ENCODE data around the gene TUBB4B.

Gene TUBB4B

DNA sequence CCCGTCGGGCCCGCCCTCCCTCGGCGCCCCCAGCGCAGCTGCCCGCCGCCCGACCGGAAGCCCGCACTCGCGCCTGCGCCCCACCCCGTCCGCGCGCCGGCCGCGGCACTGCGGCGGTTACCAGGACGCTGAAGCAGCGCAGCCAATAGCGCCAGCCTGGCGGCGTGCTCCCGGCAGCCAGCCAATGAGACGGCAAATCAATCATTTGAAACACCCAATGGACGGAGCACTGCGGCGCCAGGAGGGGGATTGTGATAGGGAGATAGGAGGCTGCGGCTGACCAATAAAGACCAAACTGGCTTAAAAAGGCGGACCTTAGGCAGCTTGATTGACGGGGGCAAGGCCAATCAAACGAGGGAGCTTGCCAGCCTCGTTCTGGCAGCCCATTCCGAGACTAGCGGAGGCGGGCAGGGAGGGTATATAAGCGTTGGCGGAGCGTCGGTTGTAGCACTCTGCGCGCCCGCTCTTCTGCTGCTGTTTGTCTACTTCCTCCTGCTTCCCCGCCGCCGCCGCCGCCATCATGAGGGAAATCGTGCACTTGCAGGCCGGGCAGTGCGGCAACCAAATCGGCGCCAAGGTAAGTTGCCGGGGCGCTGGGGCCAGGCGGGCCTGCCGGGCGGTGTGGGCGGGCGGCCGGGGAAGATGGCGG, at the start of gene TUBB4B:
TSS of gene TUBB4B (plus strand) at position 447 of the 649 bp plus-strand sequence. CDS start at position 521, 74 bp downstream.
- no peaks in the 10 kb centered on the region for H3K9me3 Mint-ChIP-seq
- H3K27me3 Mint-ChIP-seq, result no peaks in the 10 kb centered on the region
- peak within 1 kb of the TSS; percentile 96 for H3K27ac Mint-ChIP-seq
- H3K4me3 Mint-ChIP-seq, result peak within 1 kb of the TSS; percentile 89
- H3K36me3 Mint-ChIP-seq (ENCODE audit: low read depth), result peaks cover 27% of the 10 kb centered on the region
- H3K4me1 Mint-ChIP-seq (ENCODE audit: low read depth), result peaks cover 36% of the 10 kb centered on the region

GRCh38 chr9:137191691-137192447, 49.2 kb upstream of the TUBB4B start:
- H3K27ac Mint-ChIP-seq, result no peak overlapping the region
- no peaks in the 10 kb centered on the region for H3K36me3 Mint-ChIP-seq (ENCODE audit: low read depth)
- no peaks in the 10 kb centered on the region for H3K9me3 Mint-ChIP-seq
- no peak overlapping the region for H3K4me3 Mint-ChIP-seq
- H3K4me1 Mint-ChIP-seq (ENCODE audit: low read depth), result peaks cover 27% of the 10 kb centered on the region
- H3K27me3 Mint-ChIP-seq, result no peaks in the 10 kb centered on the region

DNA sequence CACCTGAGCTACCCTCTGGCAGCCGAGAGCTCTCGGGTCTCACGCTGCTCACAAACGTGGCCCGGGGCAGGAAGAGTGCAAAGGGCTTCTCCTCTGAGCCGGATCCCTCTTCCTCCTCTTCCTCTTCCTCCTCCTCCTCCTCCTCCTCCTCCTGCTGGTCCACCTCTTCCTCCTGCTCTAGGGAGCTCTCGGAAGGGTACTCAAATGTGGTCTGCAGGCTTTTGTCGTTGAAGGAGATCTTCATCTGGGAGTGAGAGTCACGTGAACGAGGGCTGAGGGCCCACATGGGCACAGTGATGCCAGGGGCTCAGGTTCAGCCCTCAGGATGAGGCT, 48.7 kb upstream of the TUBB4B start:
- H3K4me3 Mint-ChIP-seq, result no peak overlapping the region
- H3K27ac Mint-ChIP-seq, result no peak overlapping the region
- H3K27me3 Mint-ChIP-seq, result no peaks in the 10 kb centered on the region
- H3K4me1 Mint-ChIP-seq (ENCODE audit: low read depth), result peaks cover 21% of the 10 kb centered on the region
- H3K9me3 Mint-ChIP-seq, result no peaks in the 10 kb centered on the region
- no peaks in the 10 kb centered on the region for H3K36me3 Mint-ChIP-seq (ENCODE audit: low read depth)

DNA sequence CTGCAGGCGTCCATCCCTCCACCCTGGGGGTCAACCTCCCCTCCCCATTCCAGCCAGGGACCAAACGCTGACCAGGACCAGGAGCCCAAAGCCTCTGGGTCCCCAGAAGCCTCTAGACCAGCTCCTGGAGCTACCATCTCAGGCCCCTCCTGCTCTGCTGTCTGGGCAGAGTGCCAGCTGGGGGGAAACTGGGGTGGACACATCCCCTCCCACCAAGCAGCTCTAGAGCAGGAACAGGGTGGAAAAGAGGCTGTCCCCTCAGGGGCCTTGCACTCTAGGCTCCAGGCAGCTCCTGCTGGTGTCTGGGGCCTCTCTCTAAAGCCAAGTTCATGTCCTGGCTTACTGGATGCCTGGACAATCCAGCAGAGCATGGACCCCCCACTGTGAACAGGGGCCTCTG, 48.2 kb upstream of the TUBB4B start:
- peaks cover 18% of the 10 kb centered on the region for H3K4me1 Mint-ChIP-seq (ENCODE audit: low read depth)
- no peaks in the 10 kb centered on the region for H3K36me3 Mint-ChIP-seq (ENCODE audit: low read depth)
- no peak overlapping the region for H3K4me3 Mint-ChIP-seq
- H3K27ac Mint-ChIP-seq, result no peak overlapping the region
- H3K9me3 Mint-ChIP-seq, result no peaks in the 10 kb centered on the region
- H3K27me3 Mint-ChIP-seq, result no peaks in the 10 kb centered on the region

DNA sequence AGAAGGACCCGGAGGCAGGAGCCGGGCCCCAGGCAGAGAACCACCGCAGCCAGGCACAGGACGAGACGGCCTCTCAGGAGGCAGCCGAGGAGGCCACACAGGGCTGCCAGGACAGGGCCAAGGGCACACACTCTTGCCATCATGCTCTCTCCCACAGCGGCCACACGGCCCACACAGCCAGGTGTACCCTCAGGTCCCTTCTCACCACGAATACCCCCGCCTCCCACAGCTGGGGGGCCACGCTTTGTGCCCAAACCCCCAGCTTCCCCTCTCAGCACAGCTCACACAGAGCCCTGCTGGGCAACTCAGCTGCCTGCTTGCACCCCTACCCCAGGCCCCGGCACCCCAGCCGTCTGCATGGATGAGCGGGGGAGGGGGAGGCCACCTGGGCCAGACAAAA, 47.3 kb upstream of the TUBB4B start:
- no peaks in the 10 kb centered on the region for H3K36me3 Mint-ChIP-seq (ENCODE audit: low read depth)
- H3K4me3 Mint-ChIP-seq, result no peak overlapping the region
- H3K4me1 Mint-ChIP-seq (ENCODE audit: low read depth), result peaks cover 22% of the 10 kb centered on the region
- H3K27me3 Mint-ChIP-seq, result no peaks in the 10 kb centered on the region
- H3K27ac Mint-ChIP-seq, result no peak overlapping the region
- no peaks in the 10 kb centered on the region for H3K9me3 Mint-ChIP-seq

GRCh38 chr9:137194388-137194787, 46.7 kb upstream of the TUBB4B start:
- Mint-ChIP-seq H3K4me1 (ENCODE audit: low read depth) (peaks cover 16% of the 10 kb centered on the region), H3K9me3 (no peaks in the 10 kb centered on the region), H3K36me3 (ENCODE audit: low read depth) (no peaks in the 10 kb centered on the region), H3K27me3 (no peaks in the 10 kb centered on the region), H3K4me3 (no peak overlapping the region), H3K27ac (no peak overlapping the region)

DNA sequence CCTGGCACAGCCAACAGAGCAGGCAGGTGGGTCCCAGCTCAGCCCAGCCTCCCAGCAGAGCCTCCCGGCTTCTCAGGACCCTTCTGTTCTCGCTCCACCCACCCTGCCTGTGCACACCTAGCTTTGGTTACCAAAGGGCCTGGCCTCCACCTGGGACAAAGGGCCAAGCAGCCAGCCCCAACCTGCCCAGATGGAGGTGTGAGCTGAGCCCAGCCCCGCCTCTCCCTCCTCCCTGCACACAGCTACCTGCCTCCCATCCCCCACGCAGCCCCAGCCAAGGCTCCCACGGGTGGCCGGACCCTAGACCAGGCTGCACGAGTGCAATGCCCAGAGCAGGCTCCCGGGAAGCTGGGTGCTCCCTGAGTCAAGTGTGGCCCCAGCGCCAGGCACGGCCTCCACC, 46.2 kb upstream of the TUBB4B start:
- Mint-ChIP-seq H3K4me1 (ENCODE audit: low read depth) (peaks cover 14% of the 10 kb centered on the region), H3K36me3 (ENCODE audit: low read depth) (no peaks in the 10 kb centered on the region), H3K27ac (no peak overlapping the region), H3K9me3 (no peaks in the 10 kb centered on the region), H3K4me3 (no peak overlapping the region), H3K27me3 (no peaks in the 10 kb centered on the region)

GRCh38 chr9:137195525-137196220, 45.4 kb upstream of the TUBB4B start:
- Mint-ChIP-seq H3K27me3 (no peaks in the 10 kb centered on the region), H3K27ac (no peak overlapping the region), H3K9me3 (no peaks in the 10 kb centered on the region), H3K4me3 (no peak overlapping the region), H3K4me1 (ENCODE audit: low read depth) (peaks cover 11% of the 10 kb centered on the region), H3K36me3 (ENCODE audit: low read depth) (no peaks in the 10 kb centered on the region)

- H3K4me3 Mint-ChIP-seq, result peak overlapping the region; percentile 35
- peaks cover 20% of the 10 kb centered on the region for H3K4me1 Mint-ChIP-seq (ENCODE audit: low read depth)
- no peaks in the 10 kb centered on the region for H3K27me3 Mint-ChIP-seq
- H3K27ac Mint-ChIP-seq, result no peak overlapping the region
- H3K9me3 Mint-ChIP-seq, result no peaks in the 10 kb centered on the region
- H3K36me3 Mint-ChIP-seq (ENCODE audit: low read depth), result no peaks in the 10 kb centered on the region
Measured at GRCh38 chr9:137198051-137198901, 42.8 kb upstream of the TUBB4B start.

DNA sequence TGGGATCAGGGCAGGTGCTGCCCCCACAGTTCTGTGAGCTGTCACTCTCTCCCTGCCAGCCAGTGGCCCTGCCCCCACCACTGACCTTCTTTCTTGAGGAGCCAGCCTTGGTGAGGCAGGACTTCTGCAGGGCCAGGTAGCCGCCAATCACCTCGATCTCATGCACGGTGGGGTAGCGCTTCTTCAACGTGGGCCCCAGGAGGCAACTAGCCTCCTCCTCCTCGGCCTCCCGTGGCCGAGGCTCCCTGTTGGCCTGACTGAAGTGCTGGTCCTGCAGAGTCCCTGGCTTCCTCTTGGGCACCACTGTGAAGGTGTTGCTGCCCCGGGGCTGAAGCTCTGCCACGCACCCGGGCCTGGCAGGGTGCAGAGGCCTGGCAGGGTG, 42.2 kb upstream of the TUBB4B start:
- no peak overlapping the region for H3K27ac Mint-ChIP-seq
- H3K4me3 Mint-ChIP-seq, result no peak overlapping the region
- H3K27me3 Mint-ChIP-seq, result no peaks in the 10 kb centered on the region
- H3K4me1 Mint-ChIP-seq (ENCODE audit: low read depth), result peaks cover 26% of the 10 kb centered on the region
- H3K9me3 Mint-ChIP-seq, result no peaks in the 10 kb centered on the region
- no peaks in the 10 kb centered on the region for H3K36me3 Mint-ChIP-seq (ENCODE audit: low read depth)

DNA sequence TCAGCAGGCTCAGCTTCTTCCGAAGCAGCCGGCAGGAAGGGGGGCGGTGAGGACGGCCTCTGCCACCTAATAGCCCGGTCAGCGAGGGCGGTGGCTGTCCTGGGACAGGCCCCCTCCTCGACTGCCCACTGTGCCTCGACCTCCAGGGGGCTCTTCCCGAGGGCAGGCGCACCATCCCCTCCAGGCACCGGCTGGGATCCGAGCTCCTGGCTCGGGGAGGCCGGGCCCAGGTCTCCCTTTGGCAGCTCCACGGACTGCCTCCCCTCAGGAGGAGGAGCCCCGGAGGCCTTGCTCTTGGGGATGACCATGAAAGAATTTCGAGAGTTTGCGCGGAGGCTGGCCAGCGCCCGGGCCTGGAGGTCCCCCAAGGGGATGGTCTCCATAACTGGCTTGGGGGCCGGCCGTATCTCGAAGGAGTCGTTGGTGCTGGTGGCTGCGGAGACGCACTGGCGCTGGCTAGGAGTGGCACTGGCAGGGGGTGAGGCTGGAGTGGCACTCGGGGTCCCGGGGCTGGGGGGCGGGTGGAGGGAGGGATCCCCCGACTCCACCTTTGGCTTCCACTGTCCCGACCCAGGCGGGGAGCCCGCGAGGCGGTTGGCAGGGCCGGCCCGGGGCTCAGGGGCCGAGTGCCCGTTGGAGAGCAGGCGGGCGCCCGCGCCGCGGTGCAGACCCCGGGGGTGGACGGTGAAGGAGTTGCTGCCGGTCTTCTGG, 41.5 kb upstream of the TUBB4B start:
- Mint-ChIP-seq H3K36me3 (ENCODE audit: low read depth) (no peaks in the 10 kb centered on the region), H3K4me3 (peak overlapping the region; percentile 74), H3K27me3 (no peaks in the 10 kb centered on the region), H3K9me3 (no peaks in the 10 kb centered on the region), H3K4me1 (ENCODE audit: low read depth) (peaks cover 32% of the 10 kb centered on the region), H3K27ac (peak overlapping the region; percentile 61)

- no peaks in the 10 kb centered on the region for H3K36me3 Mint-ChIP-seq (ENCODE audit: low read depth)
Measured at GRCh38 chr9:137200311-137201204, 40.5 kb upstream of the TUBB4B start, which contains the start of gene TPRN. TSS of gene TPRN (minus strand) at chr9:137200741. CDS start at chr9:137200711, 30 bp downstream.

GRCh38 chr9:137201205-137201868, 39.8 kb upstream of the TUBB4B start:
- peaks cover 41% of the 10 kb centered on the region for H3K4me1 Mint-ChIP-seq (ENCODE audit: low read depth)
- H3K9me3 Mint-ChIP-seq, result no peaks in the 10 kb centered on the region
- peak overlapping the region; percentile 63 for H3K27ac Mint-ChIP-seq
- H3K27me3 Mint-ChIP-seq, result no peaks in the 10 kb centered on the region
- H3K36me3 Mint-ChIP-seq (ENCODE audit: low read depth), result peaks cover 1% of the 10 kb centered on the region
- peak overlapping the region; percentile 84 for H3K4me3 Mint-ChIP-seq

More at GRCh38 chr9:137200311-137201204, 40.5 kb upstream of the TUBB4B start, which contains the start of gene TPRN:
- H3K4me3 Mint-ChIP-seq, result peak within 1 kb of the TSS; percentile 84
- no peaks in the 10 kb centered on the region for H3K9me3 Mint-ChIP-seq
- peaks cover 36% of the 10 kb centered on the region for H3K4me1 Mint-ChIP-seq (ENCODE audit: low read depth)
- peak within 1 kb of the TSS; percentile 63 for H3K27ac Mint-ChIP-seq
- H3K27me3 Mint-ChIP-seq, result no peaks in the 10 kb centered on the region

Data from stimulated activated naive CD8-positive, alpha-beta T cell treated with anti-CD3 and anti-CD28 coated beads, Interleukin-15, Interleukin-2, amounts not matched to agents 100 ng/mL and 50 ng/mL, for 24 hours (primary cell).